ENCODE measurements around the gene CNNM2. TPM values are rescaled to one million over a fixed set of nuclear protein-coding genes. Genes with fewer than 3 reads are reported as not detected.

CNNM2 gene
- total RNA-seq, 3 donors from 2014 or later (not counting 1 experiment from before 2014, with no cell fraction given), result 8.6 to 18.0 (median 16.7) TPM

DNA sequence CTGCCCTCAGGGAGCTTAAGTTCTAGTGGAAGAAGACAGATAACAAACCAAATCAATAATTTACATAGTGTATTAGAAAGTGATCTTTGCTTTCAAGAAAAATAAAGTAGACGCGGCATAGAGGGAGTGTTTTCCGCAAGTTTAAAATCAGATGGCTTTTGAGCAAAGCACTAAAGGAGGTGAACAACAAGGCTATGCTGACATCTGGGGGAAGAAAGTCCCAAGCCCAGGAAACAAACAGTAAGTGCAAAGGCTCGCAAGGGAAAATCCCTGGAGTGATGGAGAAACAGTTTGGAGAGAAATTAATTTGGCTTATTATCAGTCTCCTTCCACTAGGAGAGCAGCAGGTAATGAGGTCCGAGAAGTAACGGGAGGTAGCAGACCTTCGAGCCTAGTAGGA is 1.9 kb upstream of the CNNM2 start:
- Mint-ChIP-seq H3K4me1 (peaks cover 28 to 46% of the 10 kb centered on the region in 2 donors), H3K4me3 (peak overlapping the region; percentile 73), H3K9me3 (no peaks in the 10 kb centered on the region), H3K27me3 (ENCODE audit: low read depth in 2 of 2) (peaks cover 10 to 21% of the 10 kb centered on the region in 2 donors), H3K36me3 (no peaks in the 10 kb centered on the region), H3K27ac (peak overlapping the region in 1 of 2 donors; percentile 56)
- WGBS (ENCODE audit: insufficient coverage), result 97% methylated on average over 7 of the region's 7 CpGs
- no peak for DNase-seq
- no peak for ATAC-seq
- TF ChIP-seq, protein P1, sequence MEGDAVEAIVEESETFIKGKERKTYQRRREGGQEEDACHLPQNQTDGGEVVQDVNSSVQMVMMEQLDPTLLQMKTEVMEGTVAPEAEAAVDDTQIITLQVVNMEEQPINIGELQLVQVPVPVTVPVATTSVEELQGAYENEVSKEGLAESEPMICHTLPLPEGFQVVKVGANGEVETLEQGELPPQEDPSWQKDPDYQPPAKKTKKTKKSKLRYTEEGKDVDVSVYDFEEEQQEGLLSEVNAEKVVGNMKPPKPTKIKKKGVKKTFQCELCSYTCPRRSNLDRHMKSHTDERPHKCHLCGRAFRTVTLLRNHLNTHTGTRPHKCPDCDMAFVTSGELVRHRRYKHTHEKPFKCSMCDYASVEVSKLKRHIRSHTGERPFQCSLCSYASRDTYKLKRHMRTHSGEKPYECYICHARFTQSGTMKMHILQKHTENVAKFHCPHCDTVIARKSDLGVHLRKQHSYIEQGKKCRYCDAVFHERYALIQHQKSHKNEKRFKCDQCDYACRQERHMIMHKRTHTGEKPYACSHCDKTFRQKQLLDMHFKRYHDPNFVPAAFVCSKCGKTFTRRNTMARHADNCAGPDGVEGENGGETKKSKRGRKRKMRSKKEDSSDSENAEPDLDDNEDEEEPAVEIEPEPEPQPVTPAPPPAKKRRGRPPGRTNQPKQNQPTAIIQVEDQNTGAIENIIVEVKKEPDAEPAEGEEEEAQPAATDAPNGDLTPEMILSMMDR (IDR thresholded peaks at IDR 0.05), result no peak
- no peak overlapping the region for H3K27ac ChIP-seq (ENCODE audit: low read length)
- no peaks in the 10 kb centered on the region for H3K9me3 ChIP-seq (ENCODE audit: control insufficient read depth, insufficient read depth, low read length)
- no peaks in the 10 kb centered on the region for H3K36me3 ChIP-seq (ENCODE audit: control insufficient read depth, insufficient read depth, low read length)
- H3K4me1 ChIP-seq (ENCODE audit: control insufficient read depth, insufficient read depth, low read length), result peaks cover 27% of the 10 kb centered on the region
- no peak overlapping the region for H3K4me3 ChIP-seq (ENCODE audit: low read length)
- no peaks in the 10 kb centered on the region for H3K27me3 ChIP-seq (ENCODE audit: control insufficient read depth, insufficient read depth, low read length)
- intact Hi-C loops (cut with micrococcal nuclease), result loop anchor here (5.0 kb wide), 2 partner anchors 269 to 451 kb away; partner anchors contain the start of gene TAF5

- Histone ChIP-seq H3K27ac (ENCODE audit: low read length) (peak overlapping the region; percentile 71), H3K36me3 (ENCODE audit: control insufficient read depth, insufficient read depth, low read length) (no peaks in the 10 kb centered on the region), H3K9me3 (ENCODE audit: control insufficient read depth, insufficient read depth, low read length) (no peaks in the 10 kb centered on the region), H3K4me1 (ENCODE audit: control insufficient read depth, insufficient read depth, low read length) (peaks cover 27% of the 10 kb centered on the region), H3K4me3 (ENCODE audit: low read length) (peak overlapping the region; percentile 97), H3K27me3 (ENCODE audit: control insufficient read depth, insufficient read depth, low read length) (no peaks in the 10 kb centered on the region)
- Mint-ChIP-seq H3K27me3 (ENCODE audit: low read depth in 2 of 2) (peaks cover 10 to 14% of the 10 kb centered on the region in 2 donors), H3K27ac (peak overlapping the region; percentile 94 to 98), H3K9me3 (no peaks in the 10 kb centered on the region), H3K4me1 (peaks cover 35 to 58% of the 10 kb centered on the region in 2 donors), H3K4me3 (peak overlapping the region; percentile 94), H3K36me3 (no peaks in the 10 kb centered on the region)
- TF ChIP-seq, protein P1 (IDR thresholded peaks at IDR 0.05), result peak; percentile 98
- WGBS (ENCODE audit: insufficient coverage), result under 1% methylated on average over 44 of the region's 45 CpGs
- peak; percentile 46 to 74 (median 56) for ATAC-seq
- peak; percentile 82 to 90 for DNase-seq
- intact Hi-C loops (cut with micrococcal nuclease), result loop anchor here (1.0 to 5.0 kb wide), 5 partner anchors 137 to 450 kb away; partner anchors contain the start of gene TAF5
Measured at GRCh38 chr10:102917314-102917961, 656 bp upstream of the CNNM2 start.

GRCh38 chr10:102918817-102919245 is 737 bp downstream of the CNNM2 start:
- TF ChIP-seq, protein P1 (IDR thresholded peaks at IDR 0.05), result no peak
- Mint-ChIP-seq H3K36me3 (no peaks in the 10 kb centered on the region), H3K9me3 (no peaks in the 10 kb centered on the region), H3K4me1 (peaks cover 40 to 68% of the 10 kb centered on the region in 2 donors), H3K27me3 (ENCODE audit: low read depth in 2 of 2) (peaks cover 10 to 12% of the 10 kb centered on the region in 2 donors), H3K4me3 (peak overlapping the region; percentile 94), H3K27ac (peak overlapping the region in 1 of 2 donors; percentile 98)
- Histone ChIP-seq H3K27me3 (ENCODE audit: control insufficient read depth, insufficient read depth, low read length) (no peaks in the 10 kb centered on the region), H3K4me1 (ENCODE audit: control insufficient read depth, insufficient read depth, low read length) (peaks cover 27% of the 10 kb centered on the region), H3K27ac (ENCODE audit: low read length) (peak overlapping the region; percentile 78), H3K4me3 (ENCODE audit: low read length) (peak overlapping the region; percentile 97), H3K36me3 (ENCODE audit: control insufficient read depth, insufficient read depth, low read length) (no peaks in the 10 kb centered on the region), H3K9me3 (ENCODE audit: control insufficient read depth, insufficient read depth, low read length) (no peaks in the 10 kb centered on the region)
- intact Hi-C loops (cut with micrococcal nuclease), result loop anchor here (1.0 to 5.0 kb wide), 4 partner anchors 176 to 448 kb away; partner anchors contain the start of genes NT5C2, TAF5 and WBP1L
- under 1% methylated on average over 49 of the region's 49 CpGs for WGBS (ENCODE audit: insufficient coverage)
- no peak for ATAC-seq
- DNase-seq, result peak; percentile 32 to 63
